Heart left ventricle (tissue), 13 donors: ENCODE results near the gene ARHGAP8.

Source experiments
- CTCF ChIP-seq, 12 donors: fragments of 200-600 bp; sonication (generic) in 4 of 12; IDR thresholded peaks; one replicate each; pipeline versions ENCODE4 v1.5.0 to v1.8.0; 2018 to 2022; ENCODE audit warnings: antibody characterized with exemption in 12 of 12, mild to moderate bottlenecking in 5 of 12
- POLR2A ChIP-seq, 2 donors: fragments of 450-650 bp; IDR thresholded peaks; one replicate each; pipeline ENCODE4 v1.6.1; 2017; ENCODE audit warnings: antibody characterized with exemption in 2 of 2, mild to moderate bottlenecking in 2 of 2, moderate library complexity in 2 of 2
- donor health status: ischemic (EF 13 %, LVEDD 7.1; RV severe dilation, severe dysfunction).
- donor health status: DM: no; HTN: yes; CAD: no.
- donor health status: DM: no; HTN: no; CAD: no.
- donor health status: ischemic (EF 25% LVEDD 6.9; RV normal size, moderate dysfunction).
- donor health status: ischemic (EF 25% LVEDD 5.7; RV mildly dilated, moderate dysfunction).
- donor health status: ischemic (EF 35%, LVEDD 5.7; RV mildly dilated, moderate dysfunction).
- donor health status: nonischemic (EF 11% LVEDD 7.7; RV severe dilation, severe dysfunction).
- donor health status: DM: yes; HTN: yes; CAD: no.
- donor health status: PGD.
- donor health status: ischemic (EF 29% LVEDD 5.4; RV normal size, mild dysfunction).
- donor health status: nonischemic (EF 23%, LVEDD 6.1; RV moderate dilation, normal function).

GRCh38 chr22:44775862-44776261 lies 23.5 kb downstream of the ARHGAP8 start:
- TF ChIP-seq CTCF (IDR thresholded peaks at IDR 0.05) (no peak), POLR2A (IDR thresholded peaks at IDR 0.05) (no peak)
